ENCODE data around the gene BAIAP2.

GRCh38 chr17:81097943-81098308 is 63.0 kb downstream of the BAIAP2 start:
- TF ChIP-seq, protein P1, sequence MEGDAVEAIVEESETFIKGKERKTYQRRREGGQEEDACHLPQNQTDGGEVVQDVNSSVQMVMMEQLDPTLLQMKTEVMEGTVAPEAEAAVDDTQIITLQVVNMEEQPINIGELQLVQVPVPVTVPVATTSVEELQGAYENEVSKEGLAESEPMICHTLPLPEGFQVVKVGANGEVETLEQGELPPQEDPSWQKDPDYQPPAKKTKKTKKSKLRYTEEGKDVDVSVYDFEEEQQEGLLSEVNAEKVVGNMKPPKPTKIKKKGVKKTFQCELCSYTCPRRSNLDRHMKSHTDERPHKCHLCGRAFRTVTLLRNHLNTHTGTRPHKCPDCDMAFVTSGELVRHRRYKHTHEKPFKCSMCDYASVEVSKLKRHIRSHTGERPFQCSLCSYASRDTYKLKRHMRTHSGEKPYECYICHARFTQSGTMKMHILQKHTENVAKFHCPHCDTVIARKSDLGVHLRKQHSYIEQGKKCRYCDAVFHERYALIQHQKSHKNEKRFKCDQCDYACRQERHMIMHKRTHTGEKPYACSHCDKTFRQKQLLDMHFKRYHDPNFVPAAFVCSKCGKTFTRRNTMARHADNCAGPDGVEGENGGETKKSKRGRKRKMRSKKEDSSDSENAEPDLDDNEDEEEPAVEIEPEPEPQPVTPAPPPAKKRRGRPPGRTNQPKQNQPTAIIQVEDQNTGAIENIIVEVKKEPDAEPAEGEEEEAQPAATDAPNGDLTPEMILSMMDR (conservative IDR thresholded peaks at IDR 0.05), result no peak
- no peak for TF ChIP-seq ZFX (IDR thresholded peaks at IDR 0.05)

Measured in C4-2B (cell line).